CD4-positive, alpha-beta T cell treated with Interleukin-15 for 1 hour (primary cell): ENCODE results near the gene TTC23.

ENCODE experiments used
- DNase-seq: peaks from one replicate; pipeline ENCODE4 v3.0.0-alpha.2; 2020

The TTC23 gene

GRCh38 chr15:99163271-99164062 is 85.9 kb downstream of the TTC23 start:
- no peak for DNase-seq

DNA sequence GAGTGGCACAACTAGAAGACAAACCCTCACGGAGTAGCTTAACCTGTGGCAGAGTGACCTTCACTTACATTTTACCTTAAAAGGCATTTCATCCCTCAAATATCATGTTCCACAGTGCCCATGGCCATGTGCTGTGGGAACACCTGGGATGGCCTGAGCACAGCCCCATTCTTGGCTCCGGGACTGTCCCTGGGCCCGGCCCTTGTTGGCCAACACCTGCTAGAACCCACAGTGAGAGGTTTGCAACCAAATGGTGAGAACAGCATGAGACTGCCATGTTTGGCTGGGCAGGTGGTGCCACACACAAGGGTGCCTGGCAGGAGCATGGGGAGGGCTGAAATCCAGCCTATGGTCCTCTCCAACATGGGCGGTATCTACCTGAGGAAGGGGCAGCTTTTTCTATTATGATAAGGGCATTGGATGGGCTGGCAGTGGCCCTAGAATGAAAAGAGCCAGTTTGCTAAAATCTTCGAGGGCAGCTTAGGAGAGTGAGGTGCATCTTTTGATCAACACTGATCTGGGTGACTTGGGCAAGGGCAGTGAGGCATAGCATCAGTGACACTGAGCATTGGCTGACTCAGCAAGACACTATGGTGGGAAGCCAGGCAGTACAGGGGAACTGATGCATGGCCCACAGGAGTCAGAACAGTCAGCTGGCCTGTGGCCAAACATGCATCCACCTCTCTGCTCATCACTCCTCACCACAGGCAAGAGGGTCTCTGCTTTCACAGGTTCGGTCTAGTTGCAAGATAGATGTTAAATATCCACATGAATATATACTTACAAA is 90.6 kb downstream of the TTC23 start:
- DNase-seq = no peak

DNA sequence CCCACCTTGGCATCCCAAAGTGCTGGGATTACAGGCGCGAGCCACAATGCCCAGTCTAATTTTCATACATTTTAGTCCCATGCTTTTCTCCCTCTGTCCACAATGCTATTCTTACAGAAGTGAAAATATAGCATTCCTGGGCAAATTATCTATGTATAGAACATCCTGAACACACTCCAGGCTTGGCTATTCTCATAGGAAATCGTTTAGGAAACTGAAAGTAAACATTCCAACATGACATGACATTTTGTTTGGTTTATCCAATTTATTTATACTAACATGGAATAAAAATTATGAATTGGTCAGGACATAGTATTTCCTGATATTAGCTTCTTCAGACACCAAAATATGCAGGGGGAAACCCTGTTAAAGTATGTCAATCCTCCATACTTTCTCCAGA is 91.9 kb downstream of the TTC23 start:
- no peak for DNase-seq

- no peak for DNase-seq
Observed at GRCh38 chr15:99155961-99156443, 93.4 kb downstream of the TTC23 start.

DNA sequence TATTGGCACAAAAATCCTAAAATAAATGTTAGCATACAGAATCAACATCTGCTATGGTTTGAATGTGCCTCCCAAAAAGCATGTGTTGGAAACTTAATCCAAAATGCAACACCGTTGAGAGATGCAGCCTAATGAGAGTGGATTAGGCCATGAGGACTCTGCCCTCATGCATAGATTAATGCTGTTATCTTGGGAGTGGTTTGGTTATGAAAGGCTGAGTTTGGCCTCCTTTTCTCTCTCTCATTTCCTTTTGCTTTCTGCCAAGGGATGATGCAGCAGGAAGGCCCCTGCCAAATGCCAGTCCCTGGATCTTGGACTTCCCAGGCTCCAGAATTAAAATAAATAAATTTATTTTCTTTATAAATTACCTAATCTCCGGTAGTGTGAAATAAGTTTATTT is 95.1 kb downstream of the TTC23 start:
- no peak for DNase-seq

GRCh38 chr15:99153026-99153535 is 96.3 kb downstream of the TTC23 start:
- no peak for DNase-seq

GRCh38 chr15:99151156-99151555 is 98.2 kb downstream of the TTC23 start:
- no peak for DNase-seq

DNA sequence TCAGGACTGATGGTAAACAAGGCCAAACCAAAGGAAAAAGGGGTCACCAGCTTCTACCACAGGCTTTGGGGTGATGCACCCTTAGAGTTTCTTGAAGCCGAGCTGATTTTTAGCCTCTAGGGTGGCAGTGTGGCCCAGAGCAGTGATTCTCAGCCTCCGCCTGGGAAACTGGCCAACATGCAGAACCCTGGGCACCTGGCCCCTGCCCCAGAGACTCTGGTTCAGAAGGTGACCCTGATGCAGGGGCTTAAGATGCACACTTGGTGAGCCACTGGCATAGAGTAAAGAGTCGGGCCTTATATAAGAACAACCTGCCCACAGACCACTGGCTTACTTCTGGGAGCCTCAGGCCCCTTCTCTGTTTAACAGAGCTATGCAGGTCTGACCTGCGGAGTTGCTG is 100.0 kb downstream of the TTC23 start:
- DNase-seq = no peak

DNA sequence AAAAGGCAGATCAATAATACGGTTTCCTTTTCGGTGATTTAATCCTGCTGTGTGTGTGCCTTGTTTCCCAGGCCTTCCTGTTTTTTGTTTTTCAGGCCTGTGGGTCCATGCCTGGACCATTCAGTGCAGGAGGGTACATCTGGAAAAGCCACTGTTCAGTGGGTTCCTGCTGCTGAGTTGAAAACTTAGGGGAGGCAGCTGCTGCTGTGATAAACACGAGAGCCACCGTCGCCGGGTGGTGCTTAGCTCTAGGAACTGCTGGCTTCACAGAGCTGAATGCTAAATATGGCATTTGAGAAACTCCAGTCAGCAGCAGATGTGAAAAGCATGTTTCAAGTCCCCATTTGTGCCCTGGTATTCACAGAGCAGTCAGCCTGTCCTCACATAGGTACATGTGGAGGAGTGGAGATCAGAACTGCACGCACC is 100.5 kb downstream of the TTC23 start:
- DNase-seq = no peak

- no peak for DNase-seq
Observed at GRCh38 chr15:99146661-99147060, 102.7 kb downstream of the TTC23 start.

DNA sequence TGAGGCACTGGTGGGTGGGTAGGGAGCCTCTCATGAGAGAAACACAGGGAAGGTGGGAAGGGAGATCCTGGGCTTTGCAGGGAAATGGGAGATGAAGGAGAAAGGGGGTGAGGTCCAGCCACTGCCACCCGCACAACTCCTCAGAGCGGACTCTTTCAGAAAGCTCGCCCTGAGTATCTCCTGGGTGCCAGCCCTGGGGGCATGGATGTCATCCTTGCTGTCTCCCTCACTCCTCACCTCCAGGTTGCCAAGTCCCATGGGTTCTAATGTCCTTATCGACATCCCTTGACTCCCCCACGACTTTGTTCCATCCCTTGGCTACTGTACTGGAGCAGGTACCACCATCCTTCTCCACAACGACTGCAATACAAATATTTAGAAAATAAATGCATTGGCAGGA is 103.6 kb downstream of the TTC23 start:
- no peak for DNase-seq

DNA sequence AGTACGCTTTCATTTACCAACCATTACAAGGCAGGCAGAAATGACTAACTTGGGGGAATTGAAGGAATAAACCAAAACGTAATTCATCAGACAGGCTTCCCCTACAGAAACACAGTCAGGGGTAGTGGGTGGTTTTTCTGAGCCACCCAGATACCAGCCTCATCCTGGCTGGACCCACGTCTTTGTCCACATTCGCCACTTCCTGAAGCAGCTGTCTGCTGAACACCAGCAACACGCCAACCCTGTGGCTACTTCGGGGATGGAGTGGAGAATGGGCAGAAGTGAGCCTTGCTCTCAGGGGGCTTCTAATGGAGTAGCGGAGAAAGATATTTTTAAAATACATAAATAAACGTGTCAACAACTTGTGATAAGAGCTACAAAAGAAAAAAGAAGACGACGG is 104.4 kb downstream of the TTC23 start:
- DNase-seq = no peak

- DNase-seq = no peak
Observed at GRCh38 chr15:99143655-99144610, 105.4 kb downstream of the TTC23 start.

GRCh38 chr15:99143242-99143641 is 106.1 kb downstream of the TTC23 start:
- no peak for DNase-seq

- DNase-seq = no peak
Observed at GRCh38 chr15:99142562-99142961, 106.8 kb downstream of the TTC23 start.

DNA sequence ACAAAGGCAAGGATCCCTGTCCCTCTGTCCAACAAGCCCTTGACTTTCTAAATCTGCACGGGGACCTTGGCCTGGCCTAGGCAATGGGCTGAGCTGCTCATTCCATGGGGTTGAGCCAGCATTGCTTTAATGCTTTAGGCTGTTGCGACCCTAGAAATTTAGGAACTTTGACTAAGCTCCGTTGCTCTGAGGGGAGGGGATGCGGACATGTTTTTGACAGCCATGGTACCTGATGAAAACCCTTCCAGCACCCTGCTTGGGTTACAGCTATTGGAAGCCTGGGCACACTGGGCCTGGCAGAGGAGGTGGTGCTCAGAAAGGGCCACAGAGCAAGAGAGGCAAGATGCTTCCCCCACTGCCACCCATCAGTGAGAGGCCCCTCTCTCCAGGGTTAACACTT is 107.4 kb downstream of the TTC23 start:
- no peak for DNase-seq

- no peak for DNase-seq
Observed at GRCh38 chr15:99140590-99140989, 108.8 kb downstream of the TTC23 start.

DNA sequence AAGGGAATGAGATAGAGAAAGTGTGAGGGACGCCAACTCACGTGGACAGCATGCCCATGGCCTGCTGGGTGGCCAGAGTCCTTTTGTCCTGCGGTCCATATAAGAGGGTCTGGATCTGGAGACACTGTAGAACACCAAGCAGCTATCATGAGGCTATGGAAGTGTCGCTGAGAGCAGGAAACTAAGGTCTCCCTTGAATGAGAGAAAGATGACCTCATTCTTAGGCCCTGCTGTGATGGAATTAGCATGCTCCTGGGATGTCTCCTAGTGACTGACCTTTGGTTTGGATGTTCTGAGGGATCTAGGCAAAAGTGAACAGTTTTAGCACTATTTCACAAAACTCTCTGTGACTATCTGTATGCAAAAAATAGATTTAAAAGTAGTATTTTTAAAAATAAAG is 110.1 kb downstream of the TTC23 start:
- DNase-seq = no peak

DNA sequence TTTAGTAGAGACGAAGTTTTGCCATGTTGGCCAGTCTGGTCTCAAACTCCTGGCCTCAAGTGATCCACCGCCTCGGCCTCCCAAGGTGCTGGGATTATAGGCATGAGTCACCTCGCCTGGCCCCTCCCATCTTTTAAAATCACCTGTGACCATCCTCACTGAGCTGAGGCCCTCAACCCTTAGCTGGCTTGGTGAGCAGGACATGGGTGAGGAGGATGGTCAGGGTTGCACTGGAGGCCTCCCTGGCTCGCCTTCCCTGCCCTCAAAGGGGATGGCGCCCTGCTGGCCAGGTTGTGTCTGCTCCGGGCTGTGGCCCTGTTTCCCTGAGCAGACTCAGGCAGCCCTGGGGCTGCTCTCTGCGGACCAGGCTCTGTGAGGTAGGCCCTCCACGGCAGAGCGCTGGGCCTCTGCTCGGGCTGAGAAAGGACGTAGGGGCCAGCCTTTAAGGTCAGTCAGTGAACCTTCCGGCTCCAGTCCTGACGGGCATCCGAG is 110.8 kb downstream of the TTC23 start:
- no peak for DNase-seq

GRCh38 chr15:99137877-99138276 is 111.5 kb downstream of the TTC23 start:
- no peak for DNase-seq

- DNase-seq = no peak
Observed at GRCh38 chr15:99137111-99137546, 112.3 kb downstream of the TTC23 start.

GRCh38 chr15:99135194-99135593 is 114.2 kb downstream of the TTC23 start:
- DNase-seq = no peak
